NOMO-1 treated with DMSO at 0.1 percent for 48 hours (cell line): Measurements from ENCODE around the gene PHF12.

Experiments used
- DNase-seq: peaks from one replicate; lab custom pipeline; 2025; ENCODE audit not compliant: unreplicated experiment; lab: John Stamatoyannopoulos, UW

Gene PHF12

GRCh38 chr17:28951428-28951990 lies at the start of gene PHF12:
TSS of gene PHF12 (minus strand) at chr17:28951518. CDS start at chr17:28950960, 558 bp downstream.
- DNase-seq = peak; percentile 100

GRCh38 chr17:29000973-29001372 lies 49.7 kb upstream of the PHF12 start:
- DNase-seq = no peak

GRCh38 chr17:28999206-28999605 lies 47.9 kb upstream of the PHF12 start:
- DNase-seq = no peak

- DNase-seq = no peak
Observed at GRCh38 chr17:28997806-28998205, 46.5 kb upstream of the PHF12 start.

GRCh38 chr17:28996554-28997096 lies 45.3 kb upstream of the PHF12 start:
- DNase-seq = no peak

- DNase-seq = no peak
Observed at GRCh38 chr17:28993645-28994426, 42.5 kb upstream of the PHF12 start.

- no peak for DNase-seq
Observed at GRCh38 chr17:28992625-28993600, 41.6 kb upstream of the PHF12 start.

- no peak for DNase-seq
Observed at GRCh38 chr17:28992185-28992584, 40.9 kb upstream of the PHF12 start.

GRCh38 chr17:28991779-28992178 lies 40.5 kb upstream of the PHF12 start:
- no peak for DNase-seq

GRCh38 chr17:28989028-28989427 lies 37.7 kb upstream of the PHF12 start:
- no peak for DNase-seq

- DNase-seq = no peak
Observed at GRCh38 chr17:28988475-28988874, 37.2 kb upstream of the PHF12 start.

GRCh38 chr17:28986714-28987655 lies 35.7 kb upstream of the PHF12 start:
- no peak for DNase-seq

GRCh38 chr17:28985950-28986713 lies 34.8 kb upstream of the PHF12 start:
- DNase-seq = no peak

GRCh38 chr17:28983286-28984230 lies 32.2 kb upstream of the PHF12 start:
- DNase-seq = no peak

- peak; percentile 97 for DNase-seq
Observed at GRCh38 chr17:28982131-28982793, 30.9 kb upstream of the PHF12 start.

GRCh38 chr17:28978356-28978964 lies 27.1 kb upstream of the PHF12 start:
- no peak for DNase-seq

- DNase-seq = no peak
Observed at GRCh38 chr17:28977659-28978355, 26.5 kb upstream of the PHF12 start.
